Activated CD4-positive, alpha-beta T cell treated with anti-CD3 and anti-CD28 coated beads for 24 hours (primary cell): ENCODE data around the gene HS3ST4.

Experiments
- DNase-seq, 2 donors: peaks; one replicate each; pipeline ENCODE4 v3.0.0-alpha.2; 2020; ENCODE audit warnings: low read depth in 2 of 2

Gene HS3ST4

GRCh38 chr16:26186091-26186615 lies 494.4 kb downstream of the HS3ST4 start:
- DNase-seq, result no peak
